ENCODE results near the gene HS2ST1. TPM values are rescaled to one million over a fixed set of nuclear protein-coding genes. Genes with fewer than 3 reads are reported as not detected.

HS2ST1 gene
- total RNA-seq, 6 experiments from 2014 or later: 9.9 to 17.2 (median 13.7) TPM

GRCh38 chr1:87091425-87091824 is 177.0 kb downstream of the HS2ST1 start:
- 77% methylated on average over 2 of the region's 2 CpGs for WGBS (ENCODE audit: insufficient coverage, low coverage, low lambda C conversion rate, missing lambda C conversion rate)
- no peak overlapping the region for H3K27ac ChIP-seq
- no peaks in the 10 kb centered on the region for H3K4me1 ChIP-seq
- H3K9me3 ChIP-seq: no peaks in the 10 kb centered on the region
- no peak overlapping the region for H3K4me3 ChIP-seq
- no peaks in the 10 kb centered on the region for H3K36me3 ChIP-seq
- intact Hi-C loops (cut with DNase I): no loop called here
- TF ChIP-seq CTCF (IDR thresholded peaks at IDR 0.05) (no peak), POLR2A (IDR thresholded peaks at IDR 0.05) (no peak)
- H3K27me3 ChIP-seq: no peaks in the 10 kb centered on the region
- DNase-seq (no peak), ATAC-seq (no peak)

- 98% methylated on average over 3 of the region's 3 CpGs for WGBS (ENCODE audit: insufficient coverage, low coverage, low lambda C conversion rate, missing lambda C conversion rate)
- H3K4me1 ChIP-seq: no peaks in the 10 kb centered on the region
- H3K4me3 ChIP-seq: no peak overlapping the region
- no peak for DNase-seq
- TF ChIP-seq CTCF (IDR thresholded peaks at IDR 0.05) (no peak), POLR2A (IDR thresholded peaks at IDR 0.05) (no peak)
- no peaks in the 10 kb centered on the region for H3K36me3 ChIP-seq
- no peaks in the 10 kb centered on the region for H3K9me3 ChIP-seq
- intact Hi-C loops (cut with DNase I): no loop called here
- no peaks in the 10 kb centered on the region for H3K27me3 ChIP-seq
- ATAC-seq: no peak
- H3K27ac ChIP-seq: no peak overlapping the region
Measured at GRCh38 chr1:87092846-87093245, 178.4 kb downstream of the HS2ST1 start.

GRCh38 chr1:87093286-87093685 is 178.9 kb downstream of the HS2ST1 start:
- TF ChIP-seq CTCF (IDR thresholded peaks at IDR 0.05) (no peak), POLR2A (IDR thresholded peaks at IDR 0.05) (no peak)
- no peaks in the 10 kb centered on the region for H3K4me1 ChIP-seq
- no peaks in the 10 kb centered on the region for H3K27me3 ChIP-seq
- ATAC-seq (no peak), DNase-seq (no peak)
- 96% methylated on average over 4 of the region's 4 CpGs for WGBS (ENCODE audit: insufficient coverage, low coverage, low lambda C conversion rate, missing lambda C conversion rate)
- no peak overlapping the region for H3K4me3 ChIP-seq
- no peak overlapping the region for H3K27ac ChIP-seq
- intact Hi-C loops (cut with DNase I): no loop called here
- no peaks in the 10 kb centered on the region for H3K9me3 ChIP-seq
- no peaks in the 10 kb centered on the region for H3K36me3 ChIP-seq

- Histone ChIP-seq H3K36me3 (no peaks in the 10 kb centered on the region), H3K9me3 (no peaks in the 10 kb centered on the region), H3K27me3 (no peaks in the 10 kb centered on the region), H3K4me3 (no peak overlapping the region), H3K4me1 (no peaks in the 10 kb centered on the region), H3K27ac (no peak overlapping the region)
- 84% methylated on average over 2 of the region's 2 CpGs for WGBS (ENCODE audit: insufficient coverage, low coverage, low lambda C conversion rate, missing lambda C conversion rate)
- intact Hi-C loops (cut with DNase I): no loop called here
- DNase-seq: no peak
- no peak for ATAC-seq
- no peak for TF ChIP-seq CTCF (IDR thresholded peaks at IDR 0.05)
- TF ChIP-seq POLR2A (IDR thresholded peaks at IDR 0.05): no peak
Measured at GRCh38 chr1:87094238-87094637, 179.8 kb downstream of the HS2ST1 start.

GRCh38 chr1:87100271-87100670 is 185.8 kb downstream of the HS2ST1 start:
- H3K36me3 ChIP-seq: no peaks in the 10 kb centered on the region
- H3K9me3 ChIP-seq: no peaks in the 10 kb centered on the region
- no peak overlapping the region for H3K27ac ChIP-seq
- intact Hi-C loops (cut with DNase I): no loop called here
- no peaks in the 10 kb centered on the region for H3K27me3 ChIP-seq
- no peaks in the 10 kb centered on the region for H3K4me1 ChIP-seq
- no peak for ATAC-seq
- TF ChIP-seq POLR2A (IDR thresholded peaks at IDR 0.05): no peak
- TF ChIP-seq CTCF (IDR thresholded peaks at IDR 0.05): no peak
- WGBS (ENCODE audit: insufficient coverage, low coverage, low lambda C conversion rate, missing lambda C conversion rate): no CpG with 5 or more reads among the region's 1 CpG
- no peak for DNase-seq
- H3K4me3 ChIP-seq: no peak overlapping the region
